Osteoblast (primary cell): ENCODE data around the gene TFDP1. TPM values are rescaled to one million over a fixed set of nuclear protein-coding genes. Genes with fewer than 3 reads are reported as not detected.

Experiments
- DNase-seq: peaks from one replicate; pipeline ENCODE4 v3.0.0; 2011; ENCODE audit warnings: low spot score, mixed read lengths; ENCODE audit not compliant: insufficient read length; ENCODE audit errors: missing footprints
- H2AFZ ChIP-seq: 2 replicates; pipeline ENCODE4 v1.6.0; 2011; ENCODE audit warnings: mild to moderate bottlenecking, low read length
- H3K27ac ChIP-seq: 2 replicates; pipeline ENCODE4 v1.5.1; 2011; ENCODE audit warnings: mild to moderate bottlenecking, low read depth, low read length, moderate library complexity
- H3K27me3 ChIP-seq: 2 replicates; pipeline ENCODE4 v1.6.0; 2012; ENCODE audit warnings: mild to moderate bottlenecking, control low read depth, inconsistent platforms, low read length, moderate library complexity; ENCODE audit not compliant: insufficient read depth
- H3K36me3 ChIP-seq: 2 replicates; pipeline ENCODE4 v1.5.1; 2011; ENCODE audit warnings: mild to moderate bottlenecking, low read length, control low read depth, moderate library complexity; ENCODE audit not compliant: insufficient read depth
- H3K4me1 ChIP-seq: 2 replicates; pipeline ENCODE4 v1.5.1; 2011; ENCODE audit warnings: mild to moderate bottlenecking, low read length, control low read depth, moderate library complexity; ENCODE audit not compliant: insufficient read depth
- H3K4me2 ChIP-seq: 2 replicates; pipeline ENCODE4 v1.6.0; 2011; ENCODE audit warnings: mild to moderate bottlenecking, low read length; ENCODE audit not compliant: insufficient read depth
- H3K4me3 ChIP-seq: fragments of 200-600 bp; sonication (generic); 3 replicates; pipeline ENCODE4 v1.5.1; 2012; ENCODE audit warnings: mild to moderate bottlenecking, low read length, inconsistent platforms; ENCODE audit not compliant: insufficient read depth
- H3K79me2 ChIP-seq: 2 replicates; pipeline ENCODE4 v1.6.0; 2012; ENCODE audit warnings: mild to moderate bottlenecking, low read length, control low read depth, inconsistent platforms; ENCODE audit not compliant: insufficient read depth
- H3K9me3 ChIP-seq: 2 replicates; pipeline ENCODE4 v1.5.1; 2011; ENCODE audit warnings: low read depth, low read length, control low read depth
- H4K20me1 ChIP-seq: 2 replicates; pipeline ENCODE4 v1.6.0; 2012; ENCODE audit warnings: mild to moderate bottlenecking, low read length, control low read depth; ENCODE audit not compliant: insufficient read depth
- CTCF ChIP-seq: IDR thresholded peaks from 2 replicates; pipeline ENCODE4 v1.5.1; 2011; ENCODE audit warnings: mild to moderate bottlenecking, low read depth, low read length, moderate library complexity; ENCODE audit errors: extremely low read depth
- total RNA-seq: library from RNA; depleted of rRNA; stranded (reverse); fragments of >200 nt; gene quantifications from 2 replicates; pipeline ENCODE4 v1.2.3, GENCODE V29; 2012

Gene TFDP1
- total RNA-seq, 1 donor: 56.8 TPM

- Histone ChIP-seq H3K27me3 (no peaks in the 10 kb centered on the region), H3K36me3 (peaks cover 39% of the 10 kb centered on the region), H4K20me1 (peaks cover 62% of the 10 kb centered on the region), H3K9me3 (no peaks in the 10 kb centered on the region), H3K4me3 (no peak overlapping the region), H3K4me1 (no peaks in the 10 kb centered on the region), H3K4me2 (no peak overlapping the region), H2AFZ (no peak overlapping the region), H3K79me2 (peaks cover 99% of the 10 kb centered on the region), H3K27ac (no peak overlapping the region)
- no peak for TF ChIP-seq CTCF
- no peak for DNase-seq
These were observed 25.7 kb downstream of the TFDP1 start for GRCh38 chr13:113610266-113610665.

DNA sequence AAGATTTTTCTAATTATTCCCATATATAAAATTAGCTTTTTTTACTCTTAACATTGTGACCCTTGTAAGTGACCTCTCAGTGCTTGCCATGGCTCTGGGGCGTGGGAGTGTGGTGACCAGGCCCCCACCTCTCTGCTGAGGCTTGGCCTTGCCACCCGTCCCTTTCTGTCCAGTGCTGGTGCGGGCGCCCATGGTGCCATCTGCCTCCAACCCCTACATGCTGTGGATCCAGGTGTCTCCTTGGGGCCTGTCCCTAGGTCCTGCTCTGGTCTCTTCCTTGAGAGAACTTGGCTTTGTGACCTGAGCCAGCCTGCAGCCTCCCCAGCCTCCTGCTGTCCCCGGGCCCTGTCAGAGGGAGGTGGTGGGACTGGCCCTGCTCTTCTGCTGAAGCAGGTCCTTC, 27.4 kb downstream of the TFDP1 start:
- Histone ChIP-seq H3K9me3 (no peaks in the 10 kb centered on the region), H3K4me1 (peaks cover under 1% of the 10 kb centered on the region), H3K27me3 (no peaks in the 10 kb centered on the region), H2AFZ (no peak overlapping the region), H3K79me2 (peaks cover 100% of the 10 kb centered on the region), H3K27ac (no peak overlapping the region), H3K4me2 (no peak overlapping the region), H3K36me3 (peaks cover 38% of the 10 kb centered on the region), H4K20me1 (peaks cover 68% of the 10 kb centered on the region), H3K4me3 (no peak overlapping the region)
- no peak for TF ChIP-seq CTCF
- no peak for DNase-seq

- H3K4me3 ChIP-seq: no peak overlapping the region
- peaks cover 100% of the 10 kb centered on the region for H3K79me2 ChIP-seq
- H3K27me3 ChIP-seq: no peaks in the 10 kb centered on the region
- DNase-seq: no peak
- no peak overlapping the region for H2AFZ ChIP-seq
- peaks cover 41% of the 10 kb centered on the region for H3K36me3 ChIP-seq
- no peak overlapping the region for H3K27ac ChIP-seq
- no peak for TF ChIP-seq CTCF
- peaks cover 7% of the 10 kb centered on the region for H3K4me1 ChIP-seq
- H3K4me2 ChIP-seq: no peak overlapping the region
- no peaks in the 10 kb centered on the region for H3K9me3 ChIP-seq
- peaks cover 74% of the 10 kb centered on the region for H4K20me1 ChIP-seq
These were observed 28.1 kb downstream of the TFDP1 start for GRCh38 chr13:113612607-113613006.

- H3K36me3 ChIP-seq: peaks cover 46% of the 10 kb centered on the region
- no peak overlapping the region for H2AFZ ChIP-seq
- peaks cover 10% of the 10 kb centered on the region for H3K4me1 ChIP-seq
- TF ChIP-seq CTCF: no peak
- H3K4me3 ChIP-seq: no peak overlapping the region
- H3K79me2 ChIP-seq: peaks cover 100% of the 10 kb centered on the region
- H3K27me3 ChIP-seq: no peaks in the 10 kb centered on the region
- no peak overlapping the region for H3K4me2 ChIP-seq
- no peak for DNase-seq
- H3K9me3 ChIP-seq: no peaks in the 10 kb centered on the region
- H4K20me1 ChIP-seq: peaks cover 74% of the 10 kb centered on the region
- no peak overlapping the region for H3K27ac ChIP-seq
These were observed 29.3 kb downstream of the TFDP1 start for GRCh38 chr13:113613789-113614379.
